ENCODE results near the gene MAPKAP1.

MAPKAP1 gene

DNA sequence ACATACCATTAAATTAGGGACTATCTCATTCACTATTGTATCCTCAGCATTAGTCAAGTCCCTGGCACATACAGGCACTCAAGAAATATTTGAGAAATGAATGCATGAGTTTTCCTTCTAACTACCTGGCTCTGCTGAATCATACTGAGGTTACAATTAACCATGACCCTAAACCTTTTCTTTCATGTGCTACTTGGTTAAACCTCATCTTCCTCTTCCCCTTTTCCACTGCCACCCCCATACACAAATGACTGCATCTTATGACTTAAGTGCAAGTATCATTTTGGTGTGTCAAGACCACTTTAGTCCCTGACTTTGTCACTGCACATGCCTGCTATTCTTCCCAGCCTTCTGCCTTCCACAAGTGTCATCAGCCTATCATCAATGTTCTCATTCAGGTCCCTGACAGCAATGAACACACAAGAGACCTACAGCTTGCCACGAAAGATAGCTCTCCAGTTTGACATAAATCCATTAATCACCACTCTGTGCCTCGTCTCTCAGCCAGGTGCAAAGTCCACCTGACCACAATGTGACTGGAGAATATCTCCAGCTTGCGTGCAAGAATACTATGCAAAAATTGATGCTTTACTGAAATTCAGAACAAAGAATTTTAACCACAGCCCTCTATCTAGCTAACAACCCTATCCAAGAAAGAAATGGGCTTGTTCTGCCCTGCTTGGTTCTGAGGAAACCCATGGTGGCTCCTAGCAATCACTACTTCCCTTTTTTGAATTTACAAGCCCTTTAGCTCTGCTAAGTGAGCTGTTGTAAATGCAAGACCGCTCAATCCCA lies 74.5 kb downstream of the MAPKAP1 start:
- H3K4me3 ChIP-seq (ENCODE audit: low read length) = peak overlapping the region; percentile 78; the same call in 1 of the 2 replicates
- no peak for TF ChIP-seq ZNF274 (IDR thresholded peaks at IDR 0.05; ENCODE audit: low read depth, low read length)

DNA sequence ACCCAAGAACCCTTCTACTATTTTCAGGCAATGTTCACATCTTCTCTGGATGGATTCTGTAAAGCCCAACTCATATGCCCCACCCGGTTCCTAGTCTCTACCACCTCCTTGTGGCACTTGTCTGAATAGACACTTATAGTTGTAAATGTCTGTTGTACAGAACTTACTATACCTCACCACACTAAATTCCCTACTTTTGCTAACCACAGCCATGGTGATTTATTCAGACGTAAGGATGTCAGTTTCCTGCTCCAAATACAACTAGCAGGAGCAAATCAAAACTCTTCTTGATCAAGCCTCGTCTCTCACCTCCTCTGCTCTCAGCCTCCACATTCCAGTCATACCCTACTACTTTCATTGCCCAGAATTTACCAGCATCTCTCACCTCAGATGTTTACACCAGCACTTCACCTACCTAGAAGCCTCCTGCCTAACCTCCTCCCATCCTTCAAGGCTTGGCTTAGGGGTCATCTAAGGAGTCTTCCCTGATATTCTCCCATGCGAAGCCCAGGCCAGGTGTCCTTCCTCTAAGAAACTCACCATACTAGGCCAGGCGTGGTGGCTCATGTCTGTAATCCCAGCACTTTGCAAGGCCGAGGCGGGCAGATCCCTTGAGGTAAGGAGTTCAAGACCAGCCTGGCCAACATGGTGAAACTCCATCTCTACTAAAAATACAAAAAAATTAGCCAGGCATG lies 75.5 kb downstream of the MAPKAP1 start:
- no peak for TF ChIP-seq ZNF274 (IDR thresholded peaks at IDR 0.05; ENCODE audit: low read depth, low read length)
- peak overlapping the region; percentile 51; the same call in 1 of the 2 replicates for H3K4me3 ChIP-seq (ENCODE audit: low read length)

DNA sequence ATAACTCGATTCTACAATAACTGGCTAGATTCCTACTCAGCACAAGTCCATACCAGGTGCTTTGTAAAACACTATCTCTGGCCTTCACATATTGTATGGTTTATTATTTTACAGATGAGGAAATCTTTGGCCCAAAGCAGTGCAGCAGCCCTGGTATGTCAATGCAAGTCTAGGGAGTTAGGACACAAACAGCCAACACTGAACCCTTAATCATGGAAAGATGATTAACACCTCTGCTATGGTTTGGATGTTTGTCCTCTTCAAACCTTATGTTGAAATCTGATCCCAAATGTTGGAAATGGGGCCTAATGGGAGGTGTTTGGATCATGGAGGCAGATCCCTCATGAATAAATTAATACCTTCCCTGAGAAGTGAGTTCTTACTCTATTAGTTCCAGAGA lies 76.6 kb downstream of the MAPKAP1 start:
- TF ChIP-seq ZNF274 (IDR thresholded peaks at IDR 0.05; ENCODE audit: low read depth, low read length) = no peak
- H3K4me3 ChIP-seq (ENCODE audit: low read length) = peak overlapping the region; percentile 35; the same call in 1 of the 2 replicates

DNA sequence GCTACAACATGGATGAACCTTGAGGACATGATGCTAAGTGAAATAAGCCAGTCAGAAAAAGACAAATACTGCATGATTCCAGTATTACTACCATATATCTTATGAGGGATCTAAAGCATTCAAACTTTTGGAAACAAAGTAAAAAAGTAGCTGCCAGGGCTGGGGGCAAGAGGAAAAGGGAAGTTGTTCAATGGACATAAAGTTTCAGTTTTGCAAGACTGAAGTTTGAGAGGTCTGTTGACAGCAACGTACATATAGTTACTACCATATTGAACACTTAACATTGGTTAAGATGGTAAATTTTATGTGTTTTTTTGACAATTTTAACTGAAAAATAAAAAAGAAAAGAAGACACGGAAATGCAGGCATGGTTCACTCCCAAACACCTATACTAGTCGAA lies 77.6 kb downstream of the MAPKAP1 start:
- H3K4me3 ChIP-seq (ENCODE audit: low read length) = no peak overlapping the region
- TF ChIP-seq ZNF274 (IDR thresholded peaks at IDR 0.05; ENCODE audit: low read depth, low read length) = no peak

DNA sequence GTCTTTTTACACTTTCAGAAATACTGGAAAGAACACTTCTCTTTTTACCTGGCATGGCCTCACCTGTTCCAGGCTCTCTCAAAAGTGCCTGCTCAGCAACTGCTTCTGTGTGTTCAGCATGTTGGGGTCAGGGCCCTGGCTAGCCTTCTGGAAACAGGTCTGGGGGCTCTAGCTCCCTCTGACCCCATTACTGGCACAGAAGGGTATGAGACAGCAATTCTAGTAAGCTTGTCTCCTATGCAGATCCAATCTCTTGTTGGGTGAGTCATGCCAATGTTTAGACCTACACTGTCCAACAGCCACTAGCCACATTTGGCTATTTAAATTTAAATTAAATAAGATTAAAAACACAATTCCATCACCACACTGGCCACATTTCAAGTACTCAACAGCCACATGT lies 80.8 kb downstream of the MAPKAP1 start:
- TF ChIP-seq ZNF274 (IDR thresholded peaks at IDR 0.05; ENCODE audit: low read depth, low read length) = no peak

DNA sequence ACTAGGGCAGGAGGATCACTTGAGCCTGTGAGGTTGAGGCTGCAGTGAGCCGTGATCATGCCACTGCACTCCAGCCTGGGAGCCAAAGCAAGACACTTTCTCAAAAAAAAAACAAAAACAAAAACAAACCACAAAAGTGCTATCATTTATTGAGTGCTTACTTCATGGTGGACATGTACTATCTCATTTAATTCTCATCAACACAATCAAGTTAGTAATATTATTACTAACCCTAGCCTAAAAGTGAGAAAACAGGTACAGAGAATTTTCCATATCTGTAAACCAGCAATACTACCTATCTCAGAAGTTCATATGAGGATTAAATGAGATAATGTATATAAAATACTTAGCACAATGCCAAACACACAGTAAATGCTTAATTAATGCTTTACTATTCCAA lies 85.8 kb downstream of the MAPKAP1 start:
- no peak overlapping the region for H3K4me3 ChIP-seq (ENCODE audit: low read length)
- TF ChIP-seq ZNF274 (IDR thresholded peaks at IDR 0.05; ENCODE audit: low read depth, low read length) = no peak

More for the DNA sequence above, 80.8 kb downstream of the MAPKAP1 start:
- H3K4me3 ChIP-seq (ENCODE audit: low read length) = no peak overlapping the region

DNA sequence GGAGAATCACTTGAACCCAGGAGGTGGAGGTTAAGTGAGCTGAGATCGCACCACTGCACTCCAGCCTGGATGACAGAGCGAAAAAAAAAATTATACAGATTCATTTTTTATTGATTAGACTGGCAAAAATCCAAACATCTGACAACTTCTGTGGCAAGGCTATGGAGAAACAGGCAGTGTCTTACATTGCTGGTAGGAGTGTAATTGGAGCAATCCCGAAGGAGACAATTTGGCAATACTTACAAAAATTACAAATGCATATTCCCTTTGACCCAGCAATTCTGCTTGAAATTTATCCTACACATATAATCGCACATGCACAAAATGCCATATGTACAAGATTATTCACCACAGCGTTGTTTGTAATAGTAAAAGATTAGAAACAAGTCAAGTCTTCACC lies 86.8 kb downstream of the MAPKAP1 start:
- no peak overlapping the region for H3K4me3 ChIP-seq (ENCODE audit: low read length)
- TF ChIP-seq ZNF274 (IDR thresholded peaks at IDR 0.05; ENCODE audit: low read depth, low read length) = no peak

DNA sequence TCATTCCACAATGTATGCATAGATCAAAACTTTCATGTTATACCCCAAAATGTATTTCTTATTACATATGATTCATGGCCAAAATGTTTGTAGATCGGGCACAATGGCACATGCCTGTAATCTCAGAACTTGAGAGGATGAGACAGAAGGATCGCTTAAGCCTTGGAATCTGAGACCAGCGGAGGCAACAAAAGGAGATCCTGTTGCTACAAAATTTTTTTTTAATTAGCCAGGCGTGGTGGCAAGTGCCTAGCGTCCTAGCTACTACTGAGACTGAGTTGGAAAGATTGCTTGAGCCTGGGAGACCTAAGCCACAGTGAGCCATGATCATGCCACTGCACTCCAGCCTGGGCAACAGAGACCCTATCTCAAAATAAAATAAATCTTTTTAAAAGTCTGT lies 89.9 kb downstream of the MAPKAP1 start:
- no peak overlapping the region for H3K4me3 ChIP-seq (ENCODE audit: low read length)
- TF ChIP-seq ZNF274 (IDR thresholded peaks at IDR 0.05; ENCODE audit: low read depth, low read length) = no peak

DNA sequence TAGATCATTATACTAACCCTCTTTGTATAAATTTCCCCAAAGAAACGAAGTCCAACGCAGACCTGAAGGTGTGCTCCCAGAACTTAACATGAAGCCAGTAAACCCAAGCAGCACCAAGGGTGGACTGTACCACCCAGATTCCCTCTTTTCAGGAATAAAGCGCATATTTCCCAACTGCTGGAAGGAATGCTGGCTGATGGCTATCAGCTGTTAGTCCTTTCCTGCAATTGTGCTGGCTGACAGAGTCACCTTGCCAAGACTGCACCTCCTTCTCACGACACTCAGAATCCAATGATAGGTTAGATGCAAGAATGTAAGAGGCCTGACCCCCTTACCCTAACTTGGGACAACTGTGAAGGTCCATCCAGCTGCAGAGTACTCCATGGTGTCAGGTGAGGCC lies 93.9 kb downstream of the MAPKAP1 start:
- TF ChIP-seq ZNF274 (IDR thresholded peaks at IDR 0.05; ENCODE audit: low read depth, low read length) = no peak

DNA sequence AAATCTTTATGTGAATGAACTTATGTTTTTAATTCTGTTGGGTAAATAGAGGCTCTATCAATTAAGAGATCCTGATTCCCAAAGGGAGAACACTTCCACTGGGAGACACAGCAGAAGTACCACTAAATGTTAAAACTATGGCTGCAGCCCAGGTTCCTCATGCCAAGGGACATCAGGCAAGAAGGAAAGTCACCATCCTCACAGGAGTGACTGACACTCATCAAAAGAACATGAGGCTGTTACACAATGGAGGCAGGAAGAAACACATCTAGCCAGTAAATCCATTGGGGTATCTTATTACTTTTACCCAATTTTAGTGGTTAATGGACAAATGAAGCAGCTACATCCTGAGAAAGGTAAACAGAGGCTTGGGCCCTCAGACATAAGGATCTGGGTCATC lies 94.4 kb downstream of the MAPKAP1 start:
- H3K4me3 ChIP-seq (ENCODE audit: low read length) = no peak overlapping the region
- TF ChIP-seq ZNF274 (IDR thresholded peaks at IDR 0.05; ENCODE audit: low read depth, low read length) = no peak

More for the DNA sequence above, 93.9 kb downstream of the MAPKAP1 start:
- no peak overlapping the region for H3K4me3 ChIP-seq (ENCODE audit: low read length)

DNA sequence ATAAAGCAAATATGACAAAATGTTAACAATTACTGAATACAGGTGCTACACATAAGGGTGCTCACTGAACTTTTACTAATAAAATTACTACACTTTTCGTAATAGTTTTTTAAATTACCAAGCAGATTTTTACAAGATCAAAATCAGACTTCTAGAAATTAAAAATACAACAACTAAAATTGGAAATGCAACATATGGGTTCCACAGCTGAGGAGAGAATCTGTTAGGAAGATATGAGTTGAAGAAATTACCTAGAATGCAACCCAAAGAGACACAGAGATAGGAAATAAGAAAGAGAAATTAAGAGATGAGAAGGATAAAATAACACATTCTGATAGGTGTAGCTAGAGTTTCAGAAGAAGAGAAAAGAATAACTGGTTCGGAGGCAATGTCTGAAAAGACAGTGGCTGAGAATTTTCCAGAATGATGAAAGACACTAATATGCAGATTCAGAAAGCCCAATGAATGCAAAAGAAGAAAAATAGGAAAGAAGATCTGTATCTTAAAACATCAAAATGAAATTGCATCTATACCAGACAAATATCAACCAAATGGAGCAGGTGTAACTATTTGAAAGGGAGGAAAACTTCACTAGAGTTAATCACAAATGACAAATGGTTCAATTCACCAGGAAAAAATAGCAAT lies 95.8 kb downstream of the MAPKAP1 start:
- no peak overlapping the region for H3K4me3 ChIP-seq (ENCODE audit: low read length)
- TF ChIP-seq ZNF274 (IDR thresholded peaks at IDR 0.05; ENCODE audit: low read depth, low read length) = no peak

DNA sequence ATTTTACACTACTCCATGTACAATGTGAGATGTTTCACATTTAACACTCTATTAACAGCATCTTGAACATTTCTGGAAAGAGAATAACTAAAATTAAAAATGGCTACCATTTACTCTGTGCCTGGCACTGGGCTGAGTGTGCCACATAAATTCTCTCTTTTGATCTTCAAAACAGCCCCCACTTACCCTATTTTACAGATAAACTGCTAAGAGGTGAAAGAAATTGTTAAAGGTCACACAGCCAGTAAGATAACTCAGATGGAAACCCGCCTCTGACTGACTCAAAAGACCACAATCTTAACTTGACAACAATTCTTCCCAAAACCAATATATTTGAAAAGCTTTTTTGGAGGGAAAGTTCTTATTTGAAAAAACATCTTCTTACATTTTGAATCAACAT lies 97.3 kb downstream of the MAPKAP1 start:
- TF ChIP-seq ZNF274 (IDR thresholded peaks at IDR 0.05; ENCODE audit: low read depth, low read length) = no peak
- H3K4me3 ChIP-seq (ENCODE audit: low read length) = no peak overlapping the region

DNA sequence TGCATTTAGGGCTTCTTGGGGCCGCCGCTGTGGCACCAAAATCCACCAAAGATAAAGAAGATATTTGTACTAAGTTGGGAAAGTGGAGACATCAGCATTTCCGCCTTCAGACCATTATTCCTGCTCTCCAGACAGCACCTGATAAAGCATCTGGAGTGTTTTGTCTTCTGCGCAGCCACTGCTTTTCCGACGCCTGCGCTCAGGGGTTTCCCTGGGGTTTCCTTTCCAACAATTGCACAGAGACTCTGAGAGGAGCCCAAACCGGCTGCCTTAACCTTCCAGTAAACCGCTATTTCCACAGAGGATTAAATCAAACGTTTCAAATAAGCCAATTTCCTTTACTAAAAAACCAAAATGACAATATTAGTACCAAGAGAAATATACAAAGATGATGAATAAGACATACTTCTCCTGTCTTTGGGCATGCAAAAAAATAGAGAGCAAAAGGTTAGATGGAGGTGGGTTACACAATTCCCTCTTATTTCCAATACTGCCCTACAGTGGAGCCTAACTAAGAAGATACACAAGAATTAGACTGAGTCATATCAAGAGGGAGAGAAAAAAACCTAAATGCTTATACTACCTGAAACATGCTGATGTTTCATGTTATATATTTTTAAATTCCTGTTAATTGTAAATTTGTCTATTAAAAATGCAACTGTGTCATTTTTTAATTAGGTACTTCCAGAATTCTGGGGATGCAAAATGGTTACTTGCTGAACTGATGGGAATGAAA lies 98.4 kb downstream of the MAPKAP1 start:
- TF ChIP-seq ZNF274 (IDR thresholded peaks at IDR 0.05; ENCODE audit: low read depth, low read length) = no peak
- no peak overlapping the region for H3K4me3 ChIP-seq (ENCODE audit: low read length)

DNA sequence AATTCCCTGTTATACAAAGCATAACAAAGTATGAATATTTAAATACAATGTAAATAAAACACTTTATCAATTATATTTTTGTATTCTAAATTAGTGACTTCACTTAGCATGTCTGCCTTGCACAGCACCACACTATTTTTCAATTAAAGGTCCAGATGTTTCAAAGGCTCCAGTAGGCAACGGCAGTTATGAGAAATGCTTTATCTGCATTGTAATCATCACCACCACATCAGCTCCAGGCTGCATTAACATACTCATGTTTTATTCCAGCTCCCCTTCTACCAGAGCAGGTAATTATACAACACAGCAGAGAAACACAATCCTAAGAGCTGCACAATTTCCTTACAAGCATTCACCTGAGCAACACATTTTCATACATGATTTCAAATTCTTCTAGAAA lies 102.8 kb downstream of the MAPKAP1 start:
- no peak for TF ChIP-seq ZNF274 (IDR thresholded peaks at IDR 0.05; ENCODE audit: low read depth, low read length)
- H3K4me3 ChIP-seq (ENCODE audit: low read length) = no peak overlapping the region
